Stomach smooth muscle (tissue), 2 donors: ENCODE data around the gene NELFA.
"Not testable (repeated sequence)": the region's sequence is repeated elsewhere in the genome, so short reads cannot be mapped to it uniquely, and the experiment has no call there.

ENCODE experiments used
- H3K27ac ChIP-seq: one replicate; pipeline ENCODE4 v1.7.0; 2013; ENCODE audit warnings: mild to moderate bottlenecking, low read length, inconsistent platforms
- H3K27me3 ChIP-seq, 2 donors: one replicate each; pipeline ENCODE4 v1.7.0; 2013; ENCODE audit warnings: low read length in 2 of 2; ENCODE audit not compliant: insufficient read depth in 2 of 2, control insufficient read depth in 1 of 2
- H3K36me3 ChIP-seq, 2 donors: one replicate each; pipeline ENCODE4 v1.7.0; 2013; ENCODE audit warnings: low read length in 2 of 2; ENCODE audit not compliant: control insufficient read depth in 2 of 2, insufficient read depth in 2 of 2
- H3K4me1 ChIP-seq: one replicate; pipeline ENCODE4 v1.7.0; 2013; ENCODE audit warnings: low read length; ENCODE audit not compliant: control insufficient read depth, insufficient read depth
- H3K4me3 ChIP-seq, 2 donors: one replicate each; pipeline ENCODE4 v1.7.0; 2013; ENCODE audit warnings: low read length in 2 of 2
- H3K9ac ChIP-seq, 2 donors: one replicate each; pipeline ENCODE4 v1.7.0; 2013; ENCODE audit warnings: low read length in 2 of 2, mild to moderate bottlenecking in 1 of 2
- H3K9me3 ChIP-seq, 2 donors: one replicate each; pipeline ENCODE4 v1.7.0; 2013; ENCODE audit warnings: low read length in 2 of 2; ENCODE audit not compliant: control insufficient read depth in 2 of 2
- donor health status: healthy.
- donor health status: Pancreatic carcinoma.

The NELFA gene

GRCh38 chr4:2008671-2008920 lies 178 bp downstream of the NELFA start:
- Histone ChIP-seq H3K36me3 (peaks cover 0 to 3% of the 10 kb centered on the region in 2 donors), H3K9me3 (no peaks in the 10 kb centered on the region), H3K4me1 (peaks cover 16% of the 10 kb centered on the region), H3K9ac (peak overlapping the region; percentile 90 to 91), H3K27me3 (no peaks in the 10 kb centered on the region), H3K27ac (peak overlapping the region; percentile 94), H3K4me3 (peak overlapping the region; percentile 96)

DNA sequence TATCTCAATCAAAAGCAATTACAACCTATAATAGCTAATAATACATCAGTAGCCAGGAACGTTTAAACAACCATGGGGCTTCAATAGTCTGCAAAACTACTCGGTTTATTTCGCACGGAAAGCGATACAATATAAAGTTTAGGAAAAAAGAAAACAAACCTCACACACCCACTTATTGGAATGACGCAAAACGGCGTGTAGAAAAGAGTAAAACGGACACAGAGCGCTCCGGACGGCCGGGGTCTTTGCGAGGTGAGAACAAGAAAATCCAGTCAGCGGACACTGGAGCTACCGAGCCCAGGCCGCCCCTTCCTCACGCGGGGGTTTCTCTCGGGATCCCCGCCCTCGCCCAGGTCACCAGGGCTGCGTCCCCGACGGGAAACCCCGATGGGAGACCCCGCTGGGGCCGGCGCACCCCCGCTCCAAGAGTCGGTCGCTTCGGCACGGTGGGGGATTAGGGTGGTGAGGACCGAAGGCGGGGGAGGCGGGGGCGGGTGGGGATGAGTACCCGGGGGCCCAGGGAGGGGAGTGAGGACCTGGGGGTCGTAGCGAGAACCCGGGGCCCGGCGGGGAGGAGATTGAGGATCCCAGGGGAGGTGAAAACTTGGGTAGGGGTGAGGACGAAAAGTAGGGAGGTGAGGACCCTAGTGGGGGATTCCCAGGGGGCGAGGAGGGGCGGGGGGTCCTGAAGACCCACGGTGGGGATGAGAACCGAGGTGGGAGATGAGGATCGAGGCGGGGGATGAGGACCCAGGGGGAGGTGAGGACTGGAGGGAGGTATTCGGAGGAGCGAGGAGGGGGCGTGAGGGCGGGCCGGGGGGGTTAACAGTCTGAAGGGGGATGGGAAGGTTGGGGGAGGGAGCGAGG lies 737 bp downstream of the NELFA start:
- no peak overlapping the region for H3K27ac ChIP-seq
- H3K4me1 ChIP-seq: peaks cover 16% of the 10 kb centered on the region

DNA sequence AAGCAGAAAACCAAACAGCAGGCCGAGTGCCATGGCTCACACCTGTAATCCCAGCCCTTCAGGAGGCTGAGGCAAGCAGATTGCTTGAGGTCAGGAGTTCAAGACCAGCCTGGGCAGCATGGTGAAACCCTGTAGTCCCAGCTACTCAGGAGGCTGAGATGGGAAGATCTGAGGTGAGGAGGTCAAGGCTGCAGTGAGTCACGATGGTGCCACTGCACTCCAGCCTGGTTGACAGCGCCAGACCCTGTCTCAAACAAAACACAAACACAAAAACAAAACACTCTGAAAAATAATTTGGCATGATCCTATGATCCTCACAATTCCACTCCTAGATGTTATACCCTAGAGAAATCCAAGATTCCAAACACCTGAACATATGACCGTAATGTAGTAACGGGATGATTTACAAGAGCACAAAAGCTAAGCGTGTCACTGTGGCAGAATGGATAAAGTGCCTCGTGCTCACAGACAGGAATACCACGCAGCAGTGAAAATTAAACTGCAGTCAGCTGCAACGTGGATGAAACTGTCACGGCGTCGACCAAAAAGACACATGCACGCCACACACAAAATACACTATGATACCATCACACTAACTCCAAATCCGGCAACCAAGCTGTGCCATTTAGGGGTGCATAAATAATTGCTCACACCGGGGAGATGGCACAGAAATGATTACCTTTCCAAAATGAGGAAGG lies 1.7 kb downstream of the NELFA start:
- peak overlapping the region; percentile 47 to 96 for H3K4me3 ChIP-seq
- no peak overlapping the region for H3K27ac ChIP-seq
- H3K36me3 ChIP-seq: peaks cover 0 to 5% of the 10 kb centered on the region in 2 donors
- H3K9me3 ChIP-seq: no peaks in the 10 kb centered on the region
- H3K27me3 ChIP-seq: no peaks in the 10 kb centered on the region
- H3K4me1 ChIP-seq: peaks cover 16% of the 10 kb centered on the region
- peak overlapping the region in 1 of 2 donors; percentile 91 for H3K9ac ChIP-seq

More for the DNA sequence above, 737 bp downstream of the NELFA start:
- Histone ChIP-seq H3K27me3 (no peaks in the 10 kb centered on the region), H3K9me3 (no peaks in the 10 kb centered on the region), H3K4me3 (peak overlapping the region; percentile 96), H3K9ac (peak overlapping the region; percentile 60 to 91), H3K36me3 (peaks cover 0 to 5% of the 10 kb centered on the region in 2 donors)

- Histone ChIP-seq H3K27me3 (no peaks in the 10 kb centered on the region), H3K27ac (no peak overlapping the region), H3K4me3 (no peak overlapping the region), H3K9me3 (no peaks in the 10 kb centered on the region), H3K9ac (no peak overlapping the region), H3K36me3 (peaks cover 0 to 5% of the 10 kb centered on the region in 2 donors), H3K4me1 (peaks cover 16% of the 10 kb centered on the region)
Observed at GRCh38 chr4:2006367-2006766, 2.4 kb downstream of the NELFA start.

- not testable (repeated sequence) for H3K27me3 ChIP-seq, H3K36me3 ChIP-seq, H3K4me1 ChIP-seq, H3K27ac ChIP-seq, H3K9me3 ChIP-seq, H3K9ac ChIP-seq, H3K4me3 ChIP-seq
Observed at GRCh38 chr4:2003361-2003760, 5.4 kb downstream of the NELFA start.

DNA sequence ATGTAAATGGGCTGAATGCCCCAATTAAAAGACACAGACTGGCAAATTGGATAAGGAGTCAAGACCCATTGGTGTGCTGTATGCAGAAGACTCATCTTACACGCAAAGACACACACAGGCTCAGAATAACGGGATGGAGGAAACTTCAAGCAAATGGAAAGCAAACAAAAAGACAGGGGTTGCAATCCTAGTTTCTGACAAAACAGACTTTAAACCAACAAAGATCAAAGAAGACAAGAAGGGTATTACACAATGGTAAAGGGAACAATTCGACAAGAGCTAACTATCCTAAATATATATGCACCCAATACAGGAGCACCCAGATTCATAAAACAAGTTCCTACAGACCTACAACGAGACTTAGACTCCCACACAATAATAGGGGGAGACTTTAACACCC lies 9.5 kb downstream of the NELFA start:
- H3K27ac ChIP-seq, H3K4me1 ChIP-seq, H3K4me3 ChIP-seq, H3K9ac ChIP-seq, H3K36me3 ChIP-seq, H3K9me3 ChIP-seq, H3K27me3 ChIP-seq: not testable (repeated sequence)

DNA sequence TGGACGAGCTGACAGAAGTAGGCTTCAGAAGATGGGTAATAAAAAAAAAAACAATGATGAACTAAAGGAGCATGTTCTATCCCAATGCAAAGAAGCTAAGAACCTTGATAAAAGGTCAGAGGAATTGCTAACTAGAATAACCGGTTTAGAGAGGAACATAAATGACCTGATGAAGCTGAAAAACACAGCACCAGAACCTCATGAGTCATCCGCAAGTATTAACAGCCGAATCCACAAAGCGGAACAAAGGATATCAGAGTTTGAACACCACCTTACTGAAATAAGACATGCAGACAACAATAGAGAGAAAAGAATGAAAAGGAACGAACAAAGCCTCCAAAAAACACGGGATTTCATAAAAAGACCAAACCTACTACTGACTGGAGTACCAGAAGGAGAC lies 10.5 kb downstream of the NELFA start:
- Histone ChIP-seq H3K4me3 (no peak overlapping the region), H3K27ac (no peak overlapping the region)

DNA sequence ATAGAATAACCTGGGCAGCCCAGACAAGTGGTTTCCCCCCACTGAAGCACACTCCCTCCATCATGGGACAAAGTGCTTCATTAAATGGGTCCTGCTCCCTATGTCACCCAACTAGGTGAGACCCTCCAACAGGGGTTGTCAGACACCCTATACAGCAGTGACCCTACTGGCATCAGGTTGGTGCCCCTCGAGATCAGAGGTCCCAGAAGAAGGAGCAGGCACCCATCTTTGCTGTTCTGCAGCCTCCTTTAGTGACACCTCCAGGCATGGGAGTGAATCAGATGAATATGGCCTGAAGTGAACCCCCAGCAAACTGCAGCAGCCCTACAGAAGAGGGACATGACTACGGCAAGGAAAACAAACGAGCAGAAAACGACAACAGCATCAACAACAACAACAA lies 11.1 kb downstream of the NELFA start:
- peaks cover 0 to 4% of the 10 kb centered on the region in 2 donors for H3K9me3 ChIP-seq
- no peaks in the 10 kb centered on the region for H3K4me1 ChIP-seq
- H3K27me3 ChIP-seq: no peaks in the 10 kb centered on the region
- H3K9ac ChIP-seq: no peak overlapping the region
- H3K36me3 ChIP-seq: peaks cover 0 to 3% of the 10 kb centered on the region in 2 donors
- no peak overlapping the region for H3K27ac ChIP-seq
- H3K4me3 ChIP-seq: no peak overlapping the region

More for the DNA sequence above, 10.5 kb downstream of the NELFA start:
- Histone ChIP-seq H3K36me3 (peaks cover 2 to 3% of the 10 kb centered on the region in 2 donors), H3K9me3 (peaks cover 0 to 4% of the 10 kb centered on the region in 2 donors), H3K27me3 (no peaks in the 10 kb centered on the region), H3K4me1 (no peaks in the 10 kb centered on the region), H3K9ac (no peak overlapping the region)

DNA sequence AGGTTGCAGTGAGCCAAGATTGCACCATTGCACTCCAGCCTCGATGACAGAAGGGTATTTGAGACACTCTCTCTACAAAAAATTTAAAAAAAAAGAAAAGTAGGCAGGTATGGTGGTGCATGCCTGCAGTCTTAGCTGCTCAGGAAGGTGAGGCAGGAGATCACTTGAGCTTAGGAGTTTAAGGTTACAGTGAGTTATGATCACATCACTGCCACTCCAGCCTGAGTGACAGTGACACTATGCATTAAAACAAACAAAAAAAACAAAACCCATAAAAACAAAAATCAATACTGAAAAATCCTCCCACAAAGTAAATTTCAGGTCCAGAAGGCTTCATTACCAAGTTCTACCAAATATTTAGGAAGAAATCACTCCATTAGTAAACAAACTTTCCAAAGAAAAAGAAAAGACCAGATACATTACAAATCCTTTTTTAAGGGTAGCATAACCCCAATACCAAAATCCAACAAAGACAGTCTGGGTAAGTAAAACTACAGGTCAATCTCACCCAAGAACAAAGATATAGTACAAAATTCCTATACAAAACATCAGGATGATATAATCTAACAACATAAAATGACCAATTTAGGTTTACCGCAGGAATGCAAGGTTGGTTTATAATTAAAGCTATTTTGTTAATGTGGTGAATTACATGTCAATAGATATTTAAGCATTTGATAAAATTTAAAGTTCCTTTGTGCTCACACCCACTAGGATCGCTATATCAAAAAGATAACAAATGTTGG lies 11.7 kb downstream of the NELFA start:
- Histone ChIP-seq H3K27ac (no peak overlapping the region), H3K9me3 (peaks cover 0 to 4% of the 10 kb centered on the region in 2 donors), H3K9ac (no peak overlapping the region), H3K4me3 (no peak overlapping the region), H3K4me1 (no peaks in the 10 kb centered on the region), H3K27me3 (no peaks in the 10 kb centered on the region), H3K36me3 (peaks cover 0 to 3% of the 10 kb centered on the region in 2 donors)

GRCh38 chr4:1994938-1995337 lies 13.8 kb downstream of the NELFA start:
- H3K27ac ChIP-seq: no peak overlapping the region
- no peak overlapping the region for H3K9ac ChIP-seq
- H3K4me3 ChIP-seq: no peak overlapping the region
- H3K36me3 ChIP-seq: peaks cover 9 to 13% of the 10 kb centered on the region in 2 donors
- H3K27me3 ChIP-seq: no peaks in the 10 kb centered on the region
- peaks cover 0 to 4% of the 10 kb centered on the region in 2 donors for H3K9me3 ChIP-seq
- H3K4me1 ChIP-seq: no peaks in the 10 kb centered on the region
